Epithelial cell of esophagus (primary cell): ENCODE data around the gene GPBP1L1.

Experiments
- DNase-seq: peaks from one replicate; pipeline ENCODE4 v3.0.0; 2010; ENCODE audit warnings: low read depth
- H3K4me3 ChIP-seq: 2 replicates; pipeline ENCODE4 v1.5.1; 2011; ENCODE audit warnings: mild to moderate bottlenecking, low read length, control low read depth
- TF ChIP-seq, protein P1 (sequence below): IDR thresholded peaks from 2 replicates; pipeline ENCODE4 v1.5.1; 2011; ENCODE audit warnings: low read depth, mild to moderate bottlenecking, low read length, control low read depth, inconsistent platforms; ENCODE audit not compliant: insufficient read depth; ENCODE audit errors: missing control alignments

The GPBP1L1 gene

GRCh38 chr1:45668526-45668925, 17.8 kb downstream of the GPBP1L1 start:
- no peak for DNase-seq
- no peak overlapping the region for H3K4me3 ChIP-seq
- TF ChIP-seq, protein P1, sequence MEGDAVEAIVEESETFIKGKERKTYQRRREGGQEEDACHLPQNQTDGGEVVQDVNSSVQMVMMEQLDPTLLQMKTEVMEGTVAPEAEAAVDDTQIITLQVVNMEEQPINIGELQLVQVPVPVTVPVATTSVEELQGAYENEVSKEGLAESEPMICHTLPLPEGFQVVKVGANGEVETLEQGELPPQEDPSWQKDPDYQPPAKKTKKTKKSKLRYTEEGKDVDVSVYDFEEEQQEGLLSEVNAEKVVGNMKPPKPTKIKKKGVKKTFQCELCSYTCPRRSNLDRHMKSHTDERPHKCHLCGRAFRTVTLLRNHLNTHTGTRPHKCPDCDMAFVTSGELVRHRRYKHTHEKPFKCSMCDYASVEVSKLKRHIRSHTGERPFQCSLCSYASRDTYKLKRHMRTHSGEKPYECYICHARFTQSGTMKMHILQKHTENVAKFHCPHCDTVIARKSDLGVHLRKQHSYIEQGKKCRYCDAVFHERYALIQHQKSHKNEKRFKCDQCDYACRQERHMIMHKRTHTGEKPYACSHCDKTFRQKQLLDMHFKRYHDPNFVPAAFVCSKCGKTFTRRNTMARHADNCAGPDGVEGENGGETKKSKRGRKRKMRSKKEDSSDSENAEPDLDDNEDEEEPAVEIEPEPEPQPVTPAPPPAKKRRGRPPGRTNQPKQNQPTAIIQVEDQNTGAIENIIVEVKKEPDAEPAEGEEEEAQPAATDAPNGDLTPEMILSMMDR, result no peak

- TF ChIP-seq, protein P1, result no peak
- DNase-seq, result no peak
- H3K4me3 ChIP-seq, result no peak overlapping the region
Measured at GRCh38 chr1:45667321-45668111, 18.8 kb downstream of the GPBP1L1 start.

DNA sequence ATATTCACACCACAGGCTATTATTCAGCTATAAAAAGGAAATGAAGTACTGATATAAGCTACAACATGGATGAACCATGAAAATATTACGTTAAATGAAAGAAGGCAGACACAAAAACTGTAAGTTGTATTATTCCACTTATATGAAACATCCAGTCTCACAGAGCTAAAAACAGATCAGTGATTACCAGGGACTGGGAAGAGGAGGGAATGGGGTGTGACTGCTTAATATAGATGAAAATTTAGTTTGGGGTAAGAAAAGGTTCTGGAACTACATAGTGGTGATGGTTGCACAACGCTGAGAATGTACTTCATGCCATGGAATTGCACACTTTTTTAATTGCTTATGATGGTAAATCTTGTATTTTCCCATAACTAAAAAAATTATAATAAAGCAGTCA, 19.5 kb downstream of the GPBP1L1 start:
- TF ChIP-seq, protein P1, result no peak
- no peak overlapping the region for H3K4me3 ChIP-seq
- no peak for DNase-seq

DNA sequence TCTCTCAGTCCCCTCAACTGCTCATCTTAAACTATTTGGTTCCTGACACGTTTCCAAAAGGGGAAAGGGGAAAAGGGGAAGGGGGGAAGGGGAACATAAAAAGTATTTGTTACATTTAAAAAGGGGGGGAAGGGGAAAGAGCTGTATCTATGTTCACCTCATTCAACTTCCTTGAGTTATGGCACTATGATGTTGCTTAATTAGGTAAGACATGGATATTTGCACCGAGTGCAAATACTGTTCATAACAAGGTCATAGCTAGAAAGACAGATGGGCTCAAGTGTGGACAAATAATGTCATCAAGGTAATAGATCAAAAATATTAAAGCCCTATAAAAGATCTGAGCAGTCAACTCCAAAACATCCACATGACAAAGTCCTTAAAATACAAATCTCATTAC, 26.0 kb downstream of the GPBP1L1 start:
- no peak overlapping the region for H3K4me3 ChIP-seq
- no peak for DNase-seq
- TF ChIP-seq, protein P1, result no peak

DNA sequence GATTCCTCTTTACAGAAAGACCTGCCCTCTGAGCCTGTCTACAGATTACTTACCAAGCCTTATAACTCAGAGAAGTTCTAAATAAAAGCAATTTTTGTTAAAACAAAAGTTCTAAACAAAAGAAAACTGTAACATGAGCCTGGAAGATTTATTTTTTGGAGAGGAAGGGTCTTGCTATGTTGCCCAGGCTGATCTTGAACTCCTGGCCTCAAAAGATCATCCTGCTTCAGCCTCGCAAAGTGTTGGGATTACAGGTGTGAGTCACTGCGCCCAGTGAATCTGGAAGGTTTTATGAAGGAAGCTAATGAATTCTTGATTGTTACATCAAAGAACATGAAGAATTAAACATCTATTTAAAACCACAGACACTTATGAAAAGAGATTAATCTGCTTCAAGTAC, 27.1 kb downstream of the GPBP1L1 start:
- TF ChIP-seq, protein P1, result no peak
- no peak for DNase-seq
- H3K4me3 ChIP-seq, result no peak overlapping the region

DNA sequence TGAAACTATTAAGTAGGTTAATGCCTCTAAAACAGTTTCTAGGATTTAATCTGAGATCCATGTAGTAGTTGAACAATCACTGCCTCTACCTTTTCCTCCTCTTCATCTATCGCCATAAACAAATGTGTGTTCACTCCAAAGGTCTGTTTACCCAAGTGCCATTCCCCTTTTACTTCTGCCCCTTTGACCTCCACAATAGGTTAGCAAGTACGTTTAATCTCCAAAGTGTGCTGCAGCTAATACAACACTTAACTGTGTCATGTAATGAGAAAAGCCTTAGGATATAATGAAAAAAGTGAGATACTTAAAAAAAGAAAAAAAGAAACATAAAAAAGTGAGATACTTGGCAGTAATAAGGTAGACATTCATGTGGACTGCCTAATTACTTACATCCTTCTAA, 28.2 kb downstream of the GPBP1L1 start:
- no peak overlapping the region for H3K4me3 ChIP-seq
- DNase-seq, result no peak
- TF ChIP-seq, protein P1, result no peak
